Astrocyte (in vitro differentiated cells and primary cell): ENCODE results near the gene AQP1.

ENCODE experiments used
- CTCF ChIP-seq: IDR thresholded peaks from 2 replicates; pipeline ENCODE4 v1.5.1; 2011; ENCODE audit warnings: low read depth, mild to moderate bottlenecking, inconsistent platforms, low read length, moderate library complexity; ENCODE audit not compliant: insufficient read depth
- EZH2 ChIP-seq: IDR thresholded peaks from 2 replicates; pipeline ENCODE4 v1.6.1; 2012; ENCODE audit warnings: mild to moderate bottlenecking, low read length, inconsistent platforms; ENCODE audit not compliant: insufficient read depth

- TF ChIP-seq CTCF (no peak), EZH2 (no peak)
Observed at GRCh38 chr7:30928254-30928872, 16.7 kb downstream of the AQP1 start.
